GM18508 (cell line): ENCODE data around the gene ACP2.
A peak's percentile ranks its signal among the peaks of the same experiment; 100 is the strongest.

Experiments used
- ATAC-seq: cut with Tn5 transposase; IDR thresholded peaks from one replicate; pipeline ENCODE4 v1.9.1; 2021; ENCODE audit warnings: moderate number of reproducible peaks; ENCODE audit not compliant: insufficient read depth, unreplicated experiment

The ACP2 gene

GRCh38 chr11:47248664-47249377, at the start of gene ACP2:
ACP2 (minus strand) TSS chr11:47248814; CDS start chr11:47248789, 25 bp downstream.
- ATAC-seq = peak; percentile 80

GRCh38 chr11:47296045-47296444, 47.4 kb upstream of the ACP2 start:
- no peak for ATAC-seq

- no peak for ATAC-seq
Measured at GRCh38 chr11:47295385-47295784, 46.8 kb upstream of the ACP2 start.

GRCh38 chr11:47289856-47290255, 41.2 kb upstream of the ACP2 start:
- ATAC-seq = no peak

GRCh38 chr11:47288066-47288465, 39.5 kb upstream of the ACP2 start:
- no peak for ATAC-seq

GRCh38 chr11:47285969-47286770, 37.6 kb upstream of the ACP2 start:
- ATAC-seq = no peak

- ATAC-seq = no peak
Measured at GRCh38 chr11:47284151-47284550, 35.5 kb upstream of the ACP2 start.

GRCh38 chr11:47282462-47282861, 33.8 kb upstream of the ACP2 start:
- ATAC-seq = no peak

GRCh38 chr11:47280860-47281259, 32.2 kb upstream of the ACP2 start:
- no peak for ATAC-seq

GRCh38 chr11:47280099-47280498, 31.5 kb upstream of the ACP2 start:
- ATAC-seq = no peak

GRCh38 chr11:47278769-47279168, 30.2 kb upstream of the ACP2 start:
- ATAC-seq = no peak

GRCh38 chr11:47278058-47278457, 29.4 kb upstream of the ACP2 start:
- ATAC-seq = no peak

- no peak for ATAC-seq
Measured at GRCh38 chr11:47276923-47277322, 28.3 kb upstream of the ACP2 start.

GRCh38 chr11:47274495-47275235, 26.1 kb upstream of the ACP2 start:
- no peak for ATAC-seq

GRCh38 chr11:47272706-47273105, 24.1 kb upstream of the ACP2 start:
- ATAC-seq = no peak

GRCh38 chr11:47271961-47272661, 23.5 kb upstream of the ACP2 start:
- ATAC-seq = no peak

- ATAC-seq = no peak
Measured at GRCh38 chr11:47271328-47271727, 22.7 kb upstream of the ACP2 start.

- ATAC-seq = no peak
Measured at GRCh38 chr11:47270331-47271271, 22.0 kb upstream of the ACP2 start.

- no peak for ATAC-seq
Measured at GRCh38 chr11:47269829-47270305, 21.3 kb upstream of the ACP2 start, which contains the start of gene MADD. MADD (plus strand) TSS chr11:47270133.
